SK-N-MC (cell line): ENCODE measurements around the gene TBKBP1.
"Not testable (repeated sequence)": the region's sequence is repeated elsewhere in the genome, so short reads cannot be mapped to it uniquely, and the experiment has no call there.

Experiments
- DNase-seq: peaks from one replicate; pipeline ENCODE4 v3.0.0-alpha.2; 2011; ENCODE audit warnings: low read depth, low spot score
- H3K27ac ChIP-seq: fragments of 200-600 bp; sonication (generic); 2 replicates; pipeline ENCODE4 v1.5.1; 2016; ENCODE audit warnings: mixed run types
- H3K36me3 ChIP-seq: fragments of 200-600 bp; sonication (generic); 2 replicates; pipeline ENCODE4 v1.6.1; 2017; ENCODE audit warnings: antibody characterized with exemption, low read length, mixed read lengths; ENCODE audit not compliant: insufficient read depth
- H3K4me3 ChIP-seq: fragments of 200-600 bp; sonication (generic); 2 replicates; pipeline ENCODE4 v1.5.1; 2016
- H3K9ac ChIP-seq: fragments of 200-600 bp; sonication (generic); 2 replicates; pipeline ENCODE4 v1.8.0; 2017; ENCODE audit warnings: mixed run types, mixed read lengths; ENCODE audit not compliant: insufficient read length
- H3K9me3 ChIP-seq: fragments of 200-600 bp; sonication (generic); 2 replicates; pipeline ENCODE4 v1.6.1; 2017; ENCODE audit warnings: low read depth, mild to moderate bottlenecking, antibody characterized with exemption, low read length, moderate library complexity, mixed read lengths
- EZH2 ChIP-seq: fragments of 200-600 bp; sonication (generic); IDR thresholded peaks from one replicate; pipeline ENCODE4 v1.6.1; 2017; ENCODE audit warnings: antibody characterized with exemption
- FOXP2 ChIP-seq: optimal IDR thresholded peaks from 2 replicates; pipeline ENCODE3; 2011; ENCODE audit warnings: mild to moderate bottlenecking, moderate library complexity; ENCODE audit not compliant: insufficient read depth; ENCODE audit errors: extremely low read length, control extremely low read depth
- POLR2AphosphoS5 ChIP-seq: IDR thresholded peaks from 2 replicates; pipeline ENCODE4 v1.6.1; 2012; ENCODE audit warnings: mild to moderate bottlenecking, low read depth, low read length, borderline replicate concordance

TBKBP1 gene

GRCh38 chr17:47735536-47736011 lies 41.6 kb downstream of the TBKBP1 start:
- H3K9ac ChIP-seq: no peak overlapping the region
- no peak for DNase-seq
- H3K9me3 ChIP-seq: no peaks in the 10 kb centered on the region
- TF ChIP-seq EZH2 (no peak), POLR2AphosphoS5 (no peak), FOXP2 (no peak)
- H3K36me3 ChIP-seq: no peaks in the 10 kb centered on the region
- no peak overlapping the region for H3K4me3 ChIP-seq
- no peak overlapping the region for H3K27ac ChIP-seq

- Histone ChIP-seq H3K27ac (no peak overlapping the region), H3K4me3 (no peak overlapping the region), H3K9ac (no peak overlapping the region), H3K9me3 (no peaks in the 10 kb centered on the region), H3K36me3 (no peaks in the 10 kb centered on the region)
- TF ChIP-seq EZH2 (no peak), FOXP2 (no peak), POLR2AphosphoS5 (no peak)
- no peak for DNase-seq
Observed at GRCh38 chr17:47736501-47737495, 42.8 kb downstream of the TBKBP1 start.

- Histone ChIP-seq H3K9ac (no peak overlapping the region), H3K4me3 (no peak overlapping the region), H3K9me3 (no peaks in the 10 kb centered on the region), H3K36me3 (no peaks in the 10 kb centered on the region), H3K27ac (no peak overlapping the region)
- DNase-seq: no peak
- TF ChIP-seq POLR2AphosphoS5 (no peak), FOXP2 (no peak), EZH2 (no peak)
Observed at GRCh38 chr17:47738178-47738577, 44.2 kb downstream of the TBKBP1 start.

- TF ChIP-seq POLR2AphosphoS5: no peak
- TF ChIP-seq EZH2: no peak
- no peak for TF ChIP-seq FOXP2
- H3K4me3 ChIP-seq: no peak overlapping the region
- no peak overlapping the region for H3K9ac ChIP-seq
- H3K27ac ChIP-seq: no peak overlapping the region
- no peaks in the 10 kb centered on the region for H3K9me3 ChIP-seq
- no peak for DNase-seq
- H3K36me3 ChIP-seq: no peaks in the 10 kb centered on the region
Observed at GRCh38 chr17:47739150-47739549, 45.2 kb downstream of the TBKBP1 start.

GRCh38 chr17:47739945-47740344 lies 46.0 kb downstream of the TBKBP1 start:
- DNase-seq, H3K4me3 ChIP-seq, H3K9ac ChIP-seq, H3K27ac ChIP-seq, H3K36me3 ChIP-seq, H3K9me3 ChIP-seq: not testable (repeated sequence)

- Histone ChIP-seq H3K9ac (no peak overlapping the region), H3K27ac (no peak overlapping the region), H3K36me3 (no peaks in the 10 kb centered on the region), H3K4me3 (no peak overlapping the region), H3K9me3 (no peaks in the 10 kb centered on the region)
- no peak for TF ChIP-seq POLR2AphosphoS5
- no peak for TF ChIP-seq EZH2
- no peak for TF ChIP-seq FOXP2
- no peak for DNase-seq
Observed at GRCh38 chr17:47741109-47741792, 47.3 kb downstream of the TBKBP1 start.

GRCh38 chr17:47741793-47742145 lies 47.8 kb downstream of the TBKBP1 start:
- Histone ChIP-seq H3K27ac (no peak overlapping the region), H3K36me3 (no peaks in the 10 kb centered on the region), H3K9me3 (no peaks in the 10 kb centered on the region), H3K9ac (no peak overlapping the region), H3K4me3 (no peak overlapping the region)
- TF ChIP-seq EZH2: no peak
- no peak for TF ChIP-seq FOXP2
- no peak for TF ChIP-seq POLR2AphosphoS5
- DNase-seq: no peak

- no peak for TF ChIP-seq POLR2AphosphoS5
- H3K9ac ChIP-seq: no peak overlapping the region
- H3K4me3 ChIP-seq: no peak overlapping the region
- no peaks in the 10 kb centered on the region for H3K36me3 ChIP-seq
- no peak for DNase-seq
- no peaks in the 10 kb centered on the region for H3K9me3 ChIP-seq
- H3K27ac ChIP-seq: no peak overlapping the region
Observed at GRCh38 chr17:47742319-47743181, 48.6 kb downstream of the TBKBP1 start.
